Brain microvascular endothelial cell (primary cell): ENCODE results near the gene ALPK1.

ENCODE experiments used
- DNase-seq: peaks from one replicate; pipeline ENCODE4 v3.0.0-alpha.2; 2020
- H3K27ac ChIP-seq: fragments of 250-450 bp; sonication (Bioruptor Pico); 2 replicates; pipeline ENCODE4 v1.5.1; 2020; ENCODE audit warnings: mild to moderate bottlenecking, moderate library complexity
- H3K27me3 ChIP-seq: fragments of 250-450 bp; sonication (Bioruptor Pico); replicated peaks from 2 replicates; pipeline ENCODE4 v1.5.1; 2020; ENCODE audit warnings: mild to moderate bottlenecking
- H3K36me3 ChIP-seq: fragments of 250-450 bp; sonication (Bioruptor Pico); replicated peaks from 2 replicates; pipeline ENCODE4 v1.5.1; 2020; ENCODE audit warnings: mild to moderate bottlenecking
- H3K4me3 ChIP-seq: 2 replicates; pipeline ENCODE4 v1.5.1; 2011; ENCODE audit warnings: low read depth, mild to moderate bottlenecking, control low read depth, low read length, moderate library complexity
- CTCF ChIP-seq: IDR thresholded peaks from 2 replicates; pipeline ENCODE4 v1.5.1; 2011; ENCODE audit warnings: low read depth, mild to moderate bottlenecking, moderate library complexity, low read length, control low read depth, inconsistent platforms; ENCODE audit errors: missing control alignments
- in situ Hi-C: cut with HindIII; loops from 2 replicates; pipeline ENCODE4 v1.10.0; 2017; ENCODE audit warnings: low sequenced_read_pairs, low pct_ligation_motif_present

The ALPK1 gene

GRCh38 chr4:112266823-112267222 is 30.3 kb upstream of the ALPK1 start:
- peak; percentile 42 for TF ChIP-seq CTCF
- in situ Hi-C loops = no loop called here
- no peaks in the 10 kb centered on the region for H3K36me3 ChIP-seq
- no peak for DNase-seq
- no peak overlapping the region for H3K27ac ChIP-seq
- H3K27me3 ChIP-seq = no peaks in the 10 kb centered on the region
- no peak overlapping the region for H3K4me3 ChIP-seq

DNA sequence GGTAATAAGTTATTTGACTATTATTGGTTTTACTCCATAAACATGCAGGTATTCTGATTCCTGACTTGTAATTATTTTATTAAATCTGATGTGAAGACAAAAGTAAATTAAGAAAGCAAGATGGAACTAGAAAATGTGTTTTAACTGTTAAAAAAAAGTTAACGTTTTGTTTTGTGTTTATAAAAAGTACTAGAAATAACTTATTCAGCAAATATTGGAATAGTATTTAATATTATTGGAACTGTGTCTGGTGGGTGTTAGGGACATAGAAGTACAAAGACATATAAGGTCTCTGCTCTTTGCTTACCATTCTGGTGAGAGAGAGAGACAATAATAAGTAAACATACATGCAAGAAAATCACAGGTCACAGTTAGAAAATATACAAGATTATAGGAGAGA is 27.1 kb upstream of the ALPK1 start:
- no peak for DNase-seq
- Histone ChIP-seq H3K27me3 (no peaks in the 10 kb centered on the region), H3K36me3 (no peaks in the 10 kb centered on the region), H3K27ac (peak overlapping the region; percentile 47), H3K4me3 (no peak overlapping the region)
- no peak for TF ChIP-seq CTCF
- in situ Hi-C loops = no loop called here

GRCh38 chr4:112270640-112271421 is 26.3 kb upstream of the ALPK1 start:
- TF ChIP-seq CTCF = no peak
- peak; percentile 46 for DNase-seq
- in situ Hi-C loops = no loop called here
- Histone ChIP-seq H3K27ac (peak overlapping the region; percentile 47), H3K27me3 (no peaks in the 10 kb centered on the region), H3K4me3 (no peak overlapping the region), H3K36me3 (no peaks in the 10 kb centered on the region)

- in situ Hi-C loops = no loop called here
These were observed 24.9 kb upstream of the ALPK1 start for GRCh38 chr4:112272292-112272691.

GRCh38 chr4:112274959-112275358 is 22.2 kb upstream of the ALPK1 start:
- TF ChIP-seq CTCF = no peak
- Histone ChIP-seq H3K4me3 (no peak overlapping the region), H3K36me3 (no peaks in the 10 kb centered on the region), H3K27ac (no peak overlapping the region), H3K27me3 (no peaks in the 10 kb centered on the region)
- no peak for DNase-seq
- in situ Hi-C loops = no loop called here

More at GRCh38 chr4:112272292-112272691, 24.9 kb upstream of the ALPK1 start:
- no peaks in the 10 kb centered on the region for H3K27me3 ChIP-seq
- DNase-seq = no peak
- no peak overlapping the region for H3K4me3 ChIP-seq
- TF ChIP-seq CTCF = no peak
- no peaks in the 10 kb centered on the region for H3K36me3 ChIP-seq
- no peak overlapping the region for H3K27ac ChIP-seq

DNA sequence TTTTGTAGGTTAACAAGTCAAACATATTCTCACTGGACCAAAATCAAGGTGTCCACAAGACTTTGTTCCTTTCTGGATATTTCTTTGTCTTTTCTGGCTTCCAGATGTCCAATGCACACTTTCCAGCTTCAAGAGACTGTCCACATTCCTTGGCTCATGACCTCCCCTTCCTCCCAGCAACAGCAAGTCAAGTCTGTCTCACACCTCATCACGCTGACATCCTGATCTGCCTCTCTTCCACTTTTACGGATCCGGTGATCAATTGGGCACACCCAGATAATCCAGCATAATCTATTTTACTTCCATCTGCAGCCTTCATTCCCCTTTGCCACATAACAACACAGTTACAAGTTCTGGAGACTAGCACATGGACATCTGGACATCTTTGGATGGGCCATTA is 21.1 kb upstream of the ALPK1 start:
- DNase-seq = no peak
- H3K27me3 ChIP-seq = no peaks in the 10 kb centered on the region
- no peak for TF ChIP-seq CTCF
- no peaks in the 10 kb centered on the region for H3K36me3 ChIP-seq
- no peak overlapping the region for H3K27ac ChIP-seq
- H3K4me3 ChIP-seq = no peak overlapping the region
- in situ Hi-C loops = no loop called here
